RPMI8226 (cell line): Measurements from ENCODE around the gene NEK11.
"Not testable (repeated sequence)": the region's sequence is repeated elsewhere in the genome, so short reads cannot be mapped to it uniquely, and the experiment has no call there.

Source experiments
- DNase-seq: peaks from one replicate; pipeline ENCODE4 v3.0.0-alpha.2; 2015

The NEK11 gene

DNA sequence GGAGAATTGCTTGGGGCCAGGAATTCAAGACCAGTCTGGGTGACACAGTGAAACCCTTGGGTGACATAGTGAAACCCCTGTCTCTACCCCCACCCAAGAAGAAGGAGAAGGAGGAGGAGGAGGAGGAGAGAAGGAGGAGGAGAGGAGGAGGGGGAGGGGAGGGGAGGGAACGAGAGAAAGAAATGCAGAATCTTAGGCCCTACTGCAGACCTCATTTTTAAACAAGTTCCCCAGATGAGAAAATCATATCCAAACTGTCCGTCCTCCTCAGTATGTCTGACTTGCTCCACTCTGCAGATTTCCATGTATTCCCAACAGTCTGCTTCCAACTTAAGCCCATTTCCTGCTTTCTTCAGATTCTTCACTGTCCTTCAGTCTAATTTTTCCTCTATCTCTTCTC lies 291.0 kb downstream of the NEK11 start:
- no peak for DNase-seq

- DNase-seq: no peak
These were observed 296.3 kb downstream of the NEK11 start for GRCh38 chr3:131323014-131323413.

DNA sequence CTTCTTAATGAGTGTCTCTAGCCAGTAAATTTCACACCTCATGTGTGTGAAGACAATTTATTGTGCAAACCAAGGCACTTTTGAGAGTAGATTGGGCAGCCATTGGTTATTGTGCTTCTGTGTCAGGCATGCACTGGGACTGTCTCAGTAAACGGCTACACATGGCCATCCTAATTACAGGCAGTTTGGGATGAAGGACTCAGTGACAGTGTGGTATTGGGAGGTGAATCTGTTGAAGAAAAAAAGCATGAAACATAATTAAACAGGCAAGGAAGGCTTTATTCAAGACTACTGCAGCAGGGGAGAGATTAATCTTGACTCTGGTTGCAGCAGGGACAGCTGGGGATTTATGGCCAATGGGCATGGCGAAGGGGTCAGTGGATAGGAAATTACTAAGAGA lies 297.1 kb downstream of the NEK11 start:
- DNase-seq: no peak

DNA sequence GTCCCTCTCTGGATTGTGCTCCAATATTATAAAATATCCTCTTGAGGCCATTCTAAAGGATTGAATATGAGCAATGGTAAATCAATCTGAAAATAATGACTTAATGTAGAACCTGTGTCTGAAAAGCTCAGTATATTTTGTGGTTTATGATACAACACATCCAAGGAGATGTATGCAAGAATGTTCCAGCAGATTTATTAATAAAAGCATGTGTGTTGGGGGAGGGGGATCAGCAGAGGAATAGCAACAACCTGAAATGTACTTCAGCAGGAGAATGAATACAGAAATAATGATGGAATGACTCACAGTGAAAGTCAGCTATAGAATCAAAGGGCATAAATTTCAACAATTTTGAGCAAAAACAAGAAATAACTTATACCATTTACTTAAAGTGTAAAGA lies 298.2 kb downstream of the NEK11 start:
- DNase-seq: no peak

DNA sequence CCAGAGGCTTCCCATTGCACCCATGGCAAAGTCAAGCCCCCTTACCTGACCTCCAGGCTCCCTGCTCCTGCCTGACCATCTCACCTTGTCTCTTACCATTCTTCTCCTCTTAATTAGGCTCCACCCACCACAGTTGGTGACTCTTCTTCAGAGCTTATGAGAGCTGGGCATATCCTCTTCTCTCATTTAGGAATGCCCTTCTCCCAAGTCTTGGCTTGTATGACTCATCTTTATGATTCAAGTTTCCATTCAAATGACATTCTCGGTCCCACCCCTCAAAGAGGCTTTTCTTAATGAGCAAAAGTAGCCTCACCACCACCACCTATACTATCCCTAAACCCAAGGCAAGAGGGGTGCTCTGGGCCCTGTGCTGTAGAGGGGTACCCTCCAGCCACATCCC lies 299.6 kb downstream of the NEK11 start:
- DNase-seq: no peak

DNA sequence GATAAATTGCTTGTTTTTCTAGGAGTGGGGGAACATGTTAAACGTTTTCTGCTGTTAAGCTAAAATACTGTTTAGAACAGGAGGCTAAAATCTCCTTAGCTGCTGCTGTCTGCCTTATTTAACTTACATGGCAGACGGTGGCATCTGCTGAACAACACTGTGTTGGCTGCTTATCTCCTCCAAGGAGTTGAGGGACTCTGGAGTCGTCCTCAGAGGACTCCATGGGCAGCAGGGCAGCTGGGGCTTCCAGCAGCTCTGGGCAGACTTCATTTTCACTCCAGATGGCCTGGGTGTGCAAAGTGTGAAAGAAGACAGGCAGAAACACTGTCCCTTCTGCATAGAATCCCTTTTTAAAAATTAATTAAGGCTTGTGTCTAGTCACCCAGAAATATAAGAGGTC lies 302.0 kb downstream of the NEK11 start:
- DNase-seq: no peak

DNA sequence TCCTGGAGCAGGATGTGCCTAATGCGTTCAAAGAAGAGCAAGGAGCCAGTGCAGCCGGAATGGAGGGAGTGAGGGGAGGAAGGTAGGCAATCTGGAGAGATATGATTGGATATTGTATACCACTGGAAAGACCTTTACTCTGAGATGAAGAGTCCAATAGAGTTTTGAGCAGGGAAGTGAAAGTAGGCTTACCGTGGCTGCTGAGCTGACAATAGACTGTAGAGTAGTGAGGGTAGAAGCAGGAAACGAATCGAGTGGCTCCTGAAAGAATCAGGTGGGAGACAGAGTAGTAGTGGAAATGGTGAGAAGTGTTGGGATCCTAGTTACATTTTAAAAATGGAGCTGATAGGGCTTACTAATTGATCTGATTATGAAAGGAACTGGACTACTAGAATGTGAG lies 303.1 kb downstream of the NEK11 start:
- no peak for DNase-seq

GRCh38 chr3:131331456-131332085 lies 304.9 kb downstream of the NEK11 start:
- DNase-seq: not testable (repeated sequence)

- no peak for DNase-seq
These were observed 312.4 kb downstream of the NEK11 start for GRCh38 chr3:131338948-131339640.

DNA sequence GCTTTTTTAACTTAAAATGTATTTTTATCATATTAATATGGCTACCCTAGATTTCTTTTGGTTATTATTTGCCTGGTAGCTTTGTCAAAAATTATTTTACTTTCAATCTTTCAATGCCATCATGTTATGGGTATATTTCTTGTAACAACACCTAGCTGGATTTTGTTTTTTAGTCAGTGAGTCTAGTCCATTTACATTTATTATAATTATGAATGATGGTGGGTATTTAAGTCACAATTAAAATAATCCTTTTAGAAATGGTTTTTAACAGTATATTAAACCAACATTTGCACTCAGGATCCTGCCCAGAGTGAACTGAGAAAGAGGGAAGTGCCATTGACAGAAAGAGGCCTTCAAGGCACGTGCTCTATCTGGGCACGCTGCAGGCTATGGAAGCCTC lies 315.1 kb downstream of the NEK11 start:
- no peak for DNase-seq

DNA sequence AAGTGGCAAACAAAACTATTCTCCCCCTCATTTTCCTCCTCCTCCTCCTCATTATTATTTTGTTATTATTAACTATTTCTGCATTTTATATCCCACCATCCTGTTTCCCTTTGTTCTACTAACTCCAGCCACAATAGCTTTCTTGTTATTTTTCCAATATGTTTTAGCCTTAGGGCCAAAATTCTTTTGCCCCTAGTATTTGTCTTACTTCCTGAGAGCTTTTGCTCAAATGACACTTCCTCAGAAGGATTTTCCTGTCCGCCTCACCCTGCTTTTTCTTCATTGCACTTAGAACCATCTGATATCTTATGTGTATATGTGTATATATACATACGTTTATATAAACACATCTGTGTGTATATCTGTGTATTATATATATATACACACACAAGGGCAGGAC lies 322.2 kb downstream of the NEK11 start:
- no peak for DNase-seq

- no peak for DNase-seq
These were observed 322.8 kb downstream of the NEK11 start for GRCh38 chr3:131349454-131349853.

DNA sequence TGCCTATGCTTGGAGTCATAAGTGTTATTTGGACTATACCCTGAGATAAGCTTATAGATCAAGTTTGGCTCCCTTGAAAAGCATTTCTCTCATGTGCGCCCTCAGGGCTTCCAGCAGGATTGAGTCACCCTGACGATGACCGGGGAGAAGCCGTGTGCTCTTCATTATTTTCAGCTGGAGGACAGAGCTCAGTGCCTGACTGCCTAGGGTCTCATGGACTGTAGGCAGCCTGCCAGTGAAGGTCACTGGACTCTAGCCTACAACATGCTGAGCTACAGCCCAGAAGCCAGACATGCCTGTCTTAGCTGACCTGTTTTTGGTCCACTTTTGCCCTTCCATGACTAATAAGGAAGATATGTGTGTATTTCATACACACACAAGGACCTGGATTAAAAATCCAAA lies 323.3 kb downstream of the NEK11 start:
- DNase-seq: no peak

DNA sequence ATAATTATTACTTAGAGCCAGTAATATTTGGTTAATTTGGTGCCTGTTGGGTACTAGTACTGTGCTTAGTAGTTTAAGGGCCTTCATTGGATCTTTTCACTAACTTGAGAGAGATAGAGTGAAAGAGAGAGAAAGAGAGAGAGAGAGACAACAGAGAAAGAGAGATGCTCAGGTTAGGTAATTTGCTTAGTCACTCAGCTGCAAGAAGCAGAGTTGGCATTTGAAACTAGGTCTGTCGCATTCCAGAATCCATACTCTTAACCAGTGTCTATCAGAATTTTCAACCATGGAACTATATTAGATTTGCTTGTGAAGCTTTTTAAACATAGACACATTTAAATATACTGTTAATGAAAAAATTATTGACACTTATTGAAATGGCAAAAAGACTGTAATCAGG lies 323.8 kb downstream of the NEK11 start:
- DNase-seq: no peak

GRCh38 chr3:131353016-131353877 lies 326.6 kb downstream of the NEK11 start:
- DNase-seq: no peak

- no peak for DNase-seq
These were observed 327.3 kb downstream of the NEK11 start for GRCh38 chr3:131353986-131354385.

DNA sequence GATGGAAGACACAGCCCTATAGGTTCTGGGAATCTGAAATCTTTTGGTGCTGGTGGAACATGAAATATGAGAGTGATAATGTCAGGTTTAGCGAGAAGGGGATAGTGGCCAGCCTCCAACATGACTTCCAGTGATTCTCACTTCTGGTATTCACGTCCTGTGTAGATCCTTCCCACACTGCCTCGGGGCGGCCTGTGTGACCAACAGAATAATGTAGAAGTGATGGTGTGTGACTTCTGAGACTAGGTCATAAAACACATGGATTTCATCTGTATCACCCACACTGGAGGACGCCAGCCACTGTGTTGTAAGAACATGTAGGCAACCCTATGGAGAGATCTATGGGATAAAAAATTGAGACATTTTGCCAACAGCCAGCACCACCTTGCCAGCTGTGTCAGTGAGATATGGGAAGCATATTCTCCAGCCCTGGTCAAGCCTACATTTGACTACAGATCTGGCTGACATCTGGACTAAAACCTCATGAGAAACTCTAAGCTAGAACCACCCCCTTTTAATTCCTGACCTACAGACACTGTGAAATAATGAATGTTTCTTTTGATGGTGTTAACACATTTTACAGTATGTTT lies 329.4 kb downstream of the NEK11 start:
- no peak for DNase-seq

GRCh38 chr3:131357275-131357674 lies 330.6 kb downstream of the NEK11 start:
- DNase-seq: no peak

DNA sequence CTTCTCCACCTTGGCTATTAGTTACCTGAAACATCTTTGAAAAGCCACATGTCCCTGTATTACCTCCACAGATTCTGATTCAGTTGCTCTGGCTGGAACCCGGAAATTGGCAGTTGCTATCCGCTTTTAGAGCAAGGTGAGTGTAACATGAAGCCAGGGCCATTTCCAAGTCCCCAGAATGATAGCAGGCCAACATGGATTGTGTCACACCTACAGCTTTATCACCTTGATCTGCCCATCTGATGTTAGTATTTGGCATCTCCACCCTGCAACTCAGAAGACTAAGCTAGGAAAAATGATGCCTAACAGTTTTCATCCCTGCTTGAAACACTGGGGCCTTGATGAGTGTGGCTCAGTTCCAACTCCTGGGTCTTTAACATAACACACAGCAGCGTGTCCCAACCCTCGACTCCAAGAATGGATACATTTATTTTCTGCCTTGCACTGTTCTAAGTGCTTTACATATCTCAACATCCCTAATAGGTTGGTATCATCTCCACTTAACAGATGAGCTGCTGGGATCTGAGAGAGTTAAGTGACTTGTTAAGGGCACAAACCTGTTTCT lies 333.6 kb downstream of the NEK11 start:
- no peak for DNase-seq

DNA sequence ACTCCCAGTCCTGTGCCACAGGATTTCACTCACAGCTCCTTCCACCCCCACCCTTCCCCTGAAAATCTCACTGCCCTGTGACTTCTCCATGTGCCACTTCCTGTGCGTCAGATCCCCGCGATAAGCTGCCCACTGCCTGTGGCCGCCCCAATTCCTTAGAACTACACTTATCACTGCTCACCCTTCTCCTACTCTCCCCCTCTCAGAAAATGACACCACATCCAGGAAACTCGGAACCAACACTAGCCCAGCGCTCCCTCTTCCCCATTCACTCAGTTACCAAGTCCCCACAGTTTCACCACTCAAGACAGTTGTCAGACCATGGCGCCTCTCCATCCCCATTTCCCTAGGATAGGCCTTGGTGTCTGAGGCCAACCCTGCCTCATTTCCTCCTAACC lies 334.4 kb downstream of the NEK11 start:
- not testable (repeated sequence) for DNase-seq

DNA sequence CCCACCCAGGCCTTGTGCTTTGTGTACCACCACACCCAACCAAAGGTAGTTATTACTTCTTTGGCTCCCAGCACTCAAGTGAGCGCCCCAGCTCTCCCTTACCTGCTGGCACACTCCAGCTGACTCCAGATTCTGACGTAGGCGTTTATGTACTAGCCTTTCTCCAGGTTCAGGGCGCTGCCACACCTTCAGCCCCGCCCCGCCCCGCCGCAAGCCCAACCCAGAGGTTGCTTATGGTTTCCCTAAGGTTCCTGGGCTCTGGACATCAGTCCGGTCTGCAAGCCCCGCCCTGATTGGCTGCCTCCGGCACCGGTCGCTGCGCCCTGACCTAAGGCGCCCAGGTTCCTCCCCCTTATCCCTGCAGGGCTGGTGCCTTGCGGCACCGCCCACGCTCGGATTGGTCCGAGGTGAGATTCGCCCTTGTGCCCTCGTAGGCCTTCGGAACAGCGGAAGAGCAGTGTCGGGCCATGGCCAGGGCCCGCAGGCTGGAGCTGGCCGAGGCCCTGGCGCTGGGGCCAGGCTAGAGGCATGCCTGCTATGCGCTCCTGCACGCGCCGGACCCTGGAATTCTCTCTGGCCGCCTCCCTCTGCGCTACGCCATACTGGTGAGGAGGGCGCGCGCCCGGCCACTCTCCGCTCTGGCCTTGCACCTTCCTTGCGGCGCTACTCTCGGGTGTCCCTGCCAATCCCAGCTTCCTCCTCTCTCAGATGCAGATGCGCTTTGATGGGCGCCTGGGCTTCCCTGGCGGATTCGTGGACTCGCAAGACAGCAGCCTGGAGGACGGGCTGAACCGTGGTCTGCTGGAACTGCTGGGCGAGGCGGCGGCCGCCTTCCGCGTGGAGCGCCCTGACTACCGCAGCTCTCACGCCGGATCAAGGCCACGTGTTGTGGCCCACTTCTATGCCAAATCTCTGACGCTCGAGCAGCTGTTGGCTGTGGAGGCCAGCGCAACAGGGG lies 335.1 kb downstream of the NEK11 start:
- no peak for DNase-seq

DNA sequence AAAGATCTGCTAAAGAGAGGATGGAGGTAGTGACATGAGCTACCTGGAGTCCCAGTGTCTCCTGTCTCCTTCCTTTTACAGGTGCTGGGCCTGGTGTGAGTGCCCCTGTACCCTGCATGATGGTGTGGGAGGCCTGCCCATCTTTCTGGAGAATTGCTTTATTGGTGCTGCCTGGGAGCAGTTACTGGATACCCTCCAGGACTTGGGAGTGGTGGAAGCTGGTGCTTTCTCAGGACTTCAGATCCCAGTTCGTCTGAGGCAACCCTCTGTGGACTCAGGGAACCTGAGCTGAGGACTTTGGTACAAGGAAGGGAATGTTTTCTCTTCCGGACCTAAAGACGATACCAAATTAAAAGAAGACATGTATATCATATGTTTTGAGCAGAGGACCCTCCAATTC lies 336.6 kb downstream of the NEK11 start:
- DNase-seq: no peak
